ENCODE measurements around the gene DMKN. TPM values are rescaled to one million over a fixed set of nuclear protein-coding genes. Genes with fewer than 3 reads are reported as not detected.

Gene DMKN
- total and polyA plus RNA-seq, 2 experiments from 2014 or later: 57.0 to 99.5 TPM

- no peak for DNase-seq (ENCODE audit: low spot score)
- Histone ChIP-seq H2AFZ (no peak overlapping the region), H4K20me1 (ENCODE audit: insufficient read depth, poor library complexity, severe bottlenecking) (no peaks in the 10 kb centered on the region), H3K4me1 (ENCODE audit: insufficient read depth) (no peaks in the 10 kb centered on the region), H3K9me2 (replicated peaks; ENCODE audit: insufficient read depth) (no peaks in the 10 kb centered on the region), H3K27ac (peak overlapping the region; percentile 53), H3K9me3 (ENCODE audit: low read depth) (no peaks in the 10 kb centered on the region), H3K36me3 (replicated peaks; ENCODE audit: insufficient read depth, low read depth) (no peaks in the 10 kb centered on the region), H3K4me2 (peak overlapping the region; percentile 45), H3K27me3 (no peaks in the 10 kb centered on the region), H3K4me3 (no peak overlapping the region), H3K79me2 (no peaks in the 10 kb centered on the region)
- TF ChIP-seq EZH2 (IDR thresholded peaks at IDR 0.05; ENCODE audit: borderline replicate concordance): no peak
- 36% methylated on average over 3 of the region's 3 CpGs for WGBS (ENCODE audit: low lambda C conversion rate, missing lambda C conversion rate)
Measured at GRCh38 chr19:35486268-35486708, 27.2 kb downstream of the DMKN start.

GRCh38 chr19:35484252-35485036 is 29.0 kb downstream of the DMKN start:
- Histone ChIP-seq H3K27me3 (no peaks in the 10 kb centered on the region), H3K4me2 (no peak overlapping the region), H3K9me2 (replicated peaks; ENCODE audit: insufficient read depth) (no peaks in the 10 kb centered on the region), H4K20me1 (ENCODE audit: insufficient read depth, poor library complexity, severe bottlenecking) (no peaks in the 10 kb centered on the region), H3K4me1 (ENCODE audit: insufficient read depth) (no peaks in the 10 kb centered on the region), H3K4me3 (no peak overlapping the region), H3K79me2 (no peaks in the 10 kb centered on the region), H2AFZ (no peak overlapping the region), H3K9me3 (ENCODE audit: low read depth) (no peaks in the 10 kb centered on the region), H3K27ac (no peak overlapping the region), H3K36me3 (replicated peaks; ENCODE audit: insufficient read depth, low read depth) (no peaks in the 10 kb centered on the region)
- 65% methylated on average over 7 of the region's 7 CpGs for whole genome bisulfite sequencing (ENCODE audit: low lambda C conversion rate, missing lambda C conversion rate)
- DNase-seq (ENCODE audit: low spot score): no peak
- TF ChIP-seq EZH2phosphoT487 (IDR thresholded peaks at IDR 0.05; ENCODE audit: low read depth, severe bottlenecking, unreplicated experiment) (no peak), EZH2 (IDR thresholded peaks at IDR 0.05; ENCODE audit: borderline replicate concordance) (no peak), CTCF (IDR thresholded peaks at IDR 0.05; ENCODE audit: poor library complexity) (no peak)

- Histone ChIP-seq H3K79me2 (no peaks in the 10 kb centered on the region), H3K4me3 (no peak overlapping the region), H3K27ac (no peak overlapping the region), H3K9me2 (replicated peaks; ENCODE audit: insufficient read depth) (no peaks in the 10 kb centered on the region), H3K27me3 (no peaks in the 10 kb centered on the region), H4K20me1 (ENCODE audit: insufficient read depth, poor library complexity, severe bottlenecking) (no peaks in the 10 kb centered on the region), H3K36me3 (replicated peaks; ENCODE audit: insufficient read depth, low read depth) (no peaks in the 10 kb centered on the region), H3K4me1 (ENCODE audit: insufficient read depth) (no peaks in the 10 kb centered on the region), H3K4me2 (no peak overlapping the region), H3K9me3 (ENCODE audit: low read depth) (no peaks in the 10 kb centered on the region), H2AFZ (no peak overlapping the region)
- DNase-seq (ENCODE audit: low spot score): no peak
- no peak for TF ChIP-seq CTCF (IDR thresholded peaks at IDR 0.05; ENCODE audit: poor library complexity)
- WGBS (ENCODE audit: low lambda C conversion rate, missing lambda C conversion rate): 73% methylated on average over 5 of the region's 5 CpGs
Measured at GRCh38 chr19:35483089-35483488, 30.4 kb downstream of the DMKN start.

DNA sequence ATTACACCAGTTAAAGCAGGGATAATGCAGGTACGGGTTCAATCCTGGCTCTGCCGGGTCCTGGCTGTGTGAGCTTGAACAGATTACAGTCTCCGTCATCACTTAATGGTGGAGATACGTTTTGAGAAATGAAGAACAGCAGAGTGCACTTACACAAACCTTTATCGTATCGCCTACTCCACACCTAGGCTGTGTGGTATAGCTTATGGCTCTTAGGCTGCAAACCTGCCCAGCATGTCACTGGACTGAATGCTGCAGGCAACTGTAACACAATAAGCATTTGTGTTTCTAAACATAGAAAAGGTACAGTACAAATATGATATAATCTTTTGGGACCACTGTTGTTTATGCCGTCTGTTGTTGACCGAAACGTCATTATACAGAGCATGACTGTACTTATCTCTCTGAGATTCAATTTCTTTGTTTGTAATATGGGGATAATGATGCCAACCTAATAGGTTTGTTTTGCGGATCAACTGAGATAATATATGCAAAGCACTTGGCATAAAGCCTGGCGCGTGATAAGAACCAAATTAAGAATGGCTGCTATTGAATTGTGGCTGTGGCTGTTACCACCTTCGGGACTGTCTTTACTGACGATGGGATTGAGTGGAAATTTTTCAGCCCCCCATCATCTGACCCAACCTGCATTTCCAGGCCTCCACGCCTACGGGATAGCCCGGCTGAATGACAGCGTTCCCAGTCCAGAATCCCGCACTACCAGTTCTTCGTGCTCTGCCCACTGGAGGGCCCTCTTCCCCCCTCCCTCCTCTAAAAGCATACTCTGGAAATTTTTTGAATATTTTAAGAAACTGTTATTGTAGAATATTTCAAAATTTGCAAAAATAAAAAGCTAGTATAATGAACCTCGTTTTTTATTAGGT is 34.4 kb downstream of the DMKN start:
- H4K20me1 ChIP-seq (ENCODE audit: insufficient read depth, poor library complexity, severe bottlenecking): no peaks in the 10 kb centered on the region
- WGBS (ENCODE audit: low lambda C conversion rate, missing lambda C conversion rate): 75% methylated on average over 21 of the region's 21 CpGs
- H3K9me3 ChIP-seq (ENCODE audit: low read depth): no peaks in the 10 kb centered on the region
- no peaks in the 10 kb centered on the region for H3K27me3 ChIP-seq
- no peaks in the 10 kb centered on the region for H3K36me3 ChIP-seq (replicated peaks; ENCODE audit: insufficient read depth, low read depth)
- DNase-seq (ENCODE audit: low spot score): no peak
- no peak overlapping the region for H3K4me2 ChIP-seq
- H3K4me3 ChIP-seq: no peak overlapping the region
- no peaks in the 10 kb centered on the region for H3K4me1 ChIP-seq (ENCODE audit: insufficient read depth)
- no peaks in the 10 kb centered on the region for H3K9me2 ChIP-seq (replicated peaks; ENCODE audit: insufficient read depth)
- no peak for TF ChIP-seq EZH2phosphoT487 (IDR thresholded peaks at IDR 0.05; ENCODE audit: low read depth, severe bottlenecking, unreplicated experiment)
- no peak for TF ChIP-seq EZH2 (IDR thresholded peaks at IDR 0.05; ENCODE audit: borderline replicate concordance)
- TF ChIP-seq CTCF (IDR thresholded peaks at IDR 0.05; ENCODE audit: poor library complexity): peak; percentile 7
- H2AFZ ChIP-seq: no peak overlapping the region
- H3K79me2 ChIP-seq: no peaks in the 10 kb centered on the region
- no peak overlapping the region for H3K27ac ChIP-seq
